H9 (cell line): ENCODE data around the gene INTS6. TPM values are rescaled to one million over a fixed set of nuclear protein-coding genes. Genes with fewer than 3 reads are reported as not detected.

Experiments used
- DNase-seq: peaks from one replicate; pipeline ENCODE4 v3.0.0-alpha.2; 2017
- H2AFZ ChIP-seq: one replicate; pipeline ENCODE4 v1.6.1; 2013; ENCODE audit warnings: mild to moderate bottlenecking, low read length, control low read depth, moderate library complexity
- H2AK5ac ChIP-seq: 2 replicates; pipeline ENCODE4 v1.6.1; 2013; ENCODE audit warnings: low read length, control low read depth, mixed read lengths; ENCODE audit not compliant: insufficient read length
- H2BK120ac ChIP-seq: one replicate; pipeline ENCODE4 v1.6.1; 2013; ENCODE audit warnings: low read depth, mild to moderate bottlenecking, low read length, control low read depth, inconsistent platforms; ENCODE audit not compliant: poor library complexity, severe bottlenecking
- H2BK12ac ChIP-seq: 2 replicates; pipeline ENCODE4 v1.6.1; 2013; ENCODE audit warnings: low read length, control low read depth, mixed read lengths, low read depth; ENCODE audit not compliant: insufficient read length
- H2BK15ac ChIP-seq: 2 replicates; pipeline ENCODE4 v1.6.1; 2013; ENCODE audit warnings: low read depth, low read length, control low read depth
- H2BK20ac ChIP-seq: one replicate; pipeline ENCODE4 v1.6.1; 2013; ENCODE audit warnings: low read depth, mild to moderate bottlenecking, low read length, control low read depth, inconsistent platforms; ENCODE audit not compliant: poor library complexity, severe bottlenecking
- H2BK5ac ChIP-seq: 2 replicates; pipeline ENCODE4 v1.6.1; 2013; ENCODE audit warnings: low read length, control low read depth, mixed read lengths; ENCODE audit not compliant: insufficient read length
- H3K14ac ChIP-seq: 2 replicates; pipeline ENCODE4 v1.6.1; 2013; ENCODE audit warnings: low read length, control low read depth; ENCODE audit not compliant: insufficient read depth
- H3K18ac ChIP-seq: 2 replicates; pipeline ENCODE4 v1.6.1; 2013; ENCODE audit warnings: low read depth, mild to moderate bottlenecking, mixed read lengths, low read length, control low read depth; ENCODE audit not compliant: insufficient read length
- H3K23ac ChIP-seq: 2 replicates; pipeline ENCODE4 v1.6.1; 2013; ENCODE audit warnings: low read length, control low read depth, mixed read lengths, low read depth; ENCODE audit not compliant: insufficient read length
- H3K23me2 ChIP-seq: 2 replicates; pipeline ENCODE4 v1.6.1; 2013; ENCODE audit warnings: low read depth, mild to moderate bottlenecking, mixed read lengths, low read length, control low read depth; ENCODE audit not compliant: insufficient read length, poor library complexity, severe bottlenecking
- H3K27ac ChIP-seq: 2 replicates; pipeline ENCODE4 v1.5.1; 2013; ENCODE audit warnings: low read length, control low read depth, mixed read lengths, low read depth; ENCODE audit not compliant: insufficient read length
- H3K27me3 ChIP-seq: 2 replicates; pipeline ENCODE4 v1.6.1; 2013; ENCODE audit warnings: low read length, control low read depth, inconsistent platforms; ENCODE audit not compliant: insufficient read depth
- H3K4ac ChIP-seq: 2 replicates; pipeline ENCODE4 v1.6.1; 2013; ENCODE audit warnings: low read depth, mild to moderate bottlenecking, control low read depth, inconsistent platforms, low read length, moderate library complexity
- H3K4me1 ChIP-seq: 2 replicates; pipeline ENCODE4 v1.6.1; 2013; ENCODE audit warnings: low read length, control low read depth, inconsistent platforms; ENCODE audit not compliant: insufficient read depth
- H3K4me2 ChIP-seq: 2 replicates; pipeline ENCODE4 v1.6.1; 2013; ENCODE audit warnings: low read length, control low read depth, mixed read lengths; ENCODE audit not compliant: insufficient read length, insufficient read depth
- H3K56ac ChIP-seq: 2 replicates; pipeline ENCODE4 v1.6.1; 2013; ENCODE audit warnings: low read depth, mild to moderate bottlenecking, mixed read lengths, low read length, control low read depth; ENCODE audit not compliant: insufficient read length
- H3K79me1 ChIP-seq: 2 replicates; pipeline ENCODE4 v1.6.1; 2013; ENCODE audit warnings: low read depth, mild to moderate bottlenecking, moderate library complexity, low read length, control low read depth, inconsistent platforms; ENCODE audit not compliant: insufficient read depth, poor library complexity, severe bottlenecking
- H3K79me2 ChIP-seq: 2 replicates; pipeline ENCODE4 v1.6.1; 2013; ENCODE audit warnings: low read length, control low read depth, inconsistent platforms; ENCODE audit not compliant: insufficient read depth
- H3K9ac ChIP-seq: 2 replicates; pipeline ENCODE4 v1.6.1; 2013; ENCODE audit warnings: low read length, control low read depth, mixed read lengths; ENCODE audit not compliant: insufficient read length; ENCODE audit errors: extremely low read depth
- H3K9me3 ChIP-seq: one replicate; pipeline ENCODE4 v1.6.1; 2013; ENCODE audit warnings: low read depth, low read length, inconsistent platforms; ENCODE audit not compliant: control insufficient read depth
- H3T11ph ChIP-seq: one replicate; pipeline ENCODE4 v1.6.1; 2013; ENCODE audit warnings: mild to moderate bottlenecking, low read length, control low read depth, inconsistent platforms
- H4K20me1 ChIP-seq: one replicate; pipeline ENCODE4 v1.6.1; 2013; ENCODE audit not compliant: control insufficient read depth, insufficient read length, insufficient read depth
- H4K5ac ChIP-seq: 2 replicates; pipeline ENCODE4 v1.6.1; 2013; ENCODE audit warnings: low read depth, mild to moderate bottlenecking, mixed read lengths, low read length, control low read depth; ENCODE audit not compliant: insufficient read length
- H4K8ac ChIP-seq: replicated peaks from 2 replicates; pipeline ENCODE4 v1.6.1; 2013; ENCODE audit warnings: low read length, control low read depth, mixed read lengths, low read depth; ENCODE audit not compliant: insufficient read length
- H4K91ac ChIP-seq: 2 replicates; pipeline ENCODE4 v1.6.1; 2013; ENCODE audit warnings: low read depth, mild to moderate bottlenecking, moderate library complexity, mixed read lengths, low read length, control low read depth; ENCODE audit not compliant: insufficient read length
- H3K27ac Mint-ChIP-seq, 3 experiments: 2 replicates in 2 of 3; 3 replicates in 1 of 3; pipeline ENCODE4 v1.8.0; 2020 to 2021; ENCODE audit warnings: mixed read lengths in 3 of 3, mild to moderate bottlenecking in 1 of 3, moderate library complexity in 1 of 3
- H3K27me3 Mint-ChIP-seq: 2 replicates; pipeline ENCODE4 v1.8.0; 2021; ENCODE audit warnings: low read depth, mild to moderate bottlenecking, moderate library complexity, mixed read lengths
- H3K36me3 Mint-ChIP-seq, 3 experiments: 2 replicates in 2 of 3; 3 replicates in 1 of 3; pipeline ENCODE4 v1.8.0; 2020 to 2021; ENCODE audit warnings: low read depth in 3 of 3, mixed read lengths in 3 of 3; ENCODE audit not compliant: insufficient read depth in 1 of 3
- H3K4me1 Mint-ChIP-seq, 2 experiments: 2 replicates each; pipeline ENCODE4 v1.8.0; 2020; ENCODE audit warnings: mixed read lengths in 2 of 2
- H3K4me3 Mint-ChIP-seq, 2 experiments: 2 replicates in 1 of 2; 3 replicates in 1 of 2; pipeline ENCODE4 v1.8.0; 2020 to 2021; ENCODE audit warnings: mild to moderate bottlenecking in 2 of 2, mixed read lengths in 2 of 2, moderate library complexity in 1 of 2
- H3K9me3 Mint-ChIP-seq, 2 experiments: 2 replicates in 1 of 2; 3 replicates in 1 of 2; pipeline ENCODE4 v1.8.0; 2020; ENCODE audit warnings: mild to moderate bottlenecking in 2 of 2, mixed read lengths in 2 of 2, moderate library complexity in 1 of 2
- CTCF ChIP-seq: fragments of 200-600 bp; sonication (generic); conservative IDR thresholded peaks from 3 replicates; pipeline ENCODE4 v1.8.0; 2021; ENCODE audit warnings: antibody characterized with exemption, mild to moderate bottlenecking
- WGBS: extraction: QIAGEN DNeasy Blood & Tissue Kit; methylation state at CpG from one replicate; pipeline ENCODE4 v1.1.7; 2013; ENCODE audit warnings: missing lambda C conversion rate, low lambda C conversion rate, mixed read lengths; ENCODE audit not compliant: insufficient read length; ENCODE audit errors: extremely low coverage; 5-methylcytosine and 5-hydroxymethylcytosine counted together
- total RNA-seq: library from RNA; stranded (reverse); gene quantifications from 2 replicates; pipeline ENCODE4 v1.2.1, GENCODE V29; 2021

The INTS6 gene
- total RNA-seq, 1 experiment from 2014 or later = 61.2 TPM

GRCh38 chr13:51475727-51476501, 23.1 kb upstream of the INTS6 start:
- WGBS = no CpG with 5 or more reads among the region's 2 CpGs
- no peak overlapping the region for H3K23ac ChIP-seq
- H3K14ac ChIP-seq = no peak overlapping the region
- H4K8ac ChIP-seq = no peak overlapping the region
- no peaks in the 10 kb centered on the region for H3K79me2 ChIP-seq
- no peak overlapping the region for H3K4me2 ChIP-seq
- no peak overlapping the region for H2BK15ac ChIP-seq
- H2BK5ac ChIP-seq = no peak overlapping the region
- no peak overlapping the region for H3K56ac ChIP-seq
- Mint-ChIP-seq H3K4me3 (no peak overlapping the region), H3K36me3 (no peaks in the 10 kb centered on the region), H3K4me1 (peaks cover under 1% of the 10 kb centered on the region in 2 experiments; a peak in 2 of 4 replicates), H3K9me3 (no peaks in the 10 kb centered on the region), H3K27ac (no peak overlapping the region; a peak in 1 of 7 replicates), H3K27me3 (no peaks in the 10 kb centered on the region)
- H3K23me2 ChIP-seq = no peaks in the 10 kb centered on the region
- no peaks in the 10 kb centered on the region for H4K20me1 ChIP-seq
- no peak for DNase-seq
- H3T11ph ChIP-seq = no peak overlapping the region
- no peak overlapping the region for H3K4ac ChIP-seq
- H3K27ac ChIP-seq = no peak overlapping the region
- no peak overlapping the region for H2AK5ac ChIP-seq
- no peak overlapping the region for H4K91ac ChIP-seq
- H3K4me1 ChIP-seq = no peaks in the 10 kb centered on the region
- H2BK120ac ChIP-seq = no peak overlapping the region
- no peaks in the 10 kb centered on the region for H3K9me3 ChIP-seq
- H3K9ac ChIP-seq = no peak overlapping the region
- no peak overlapping the region for H2BK12ac ChIP-seq
- no peaks in the 10 kb centered on the region for H3K79me1 ChIP-seq
- no peak overlapping the region for H2BK20ac ChIP-seq
- H3K18ac ChIP-seq = no peak overlapping the region
- H4K5ac ChIP-seq = no peak overlapping the region
- no peak overlapping the region for H2AFZ ChIP-seq
- no peak for TF ChIP-seq CTCF
- no peaks in the 10 kb centered on the region for H3K27me3 ChIP-seq
